Measurements from ENCODE around the gene CALHM4.

CALHM4 gene

DNA sequence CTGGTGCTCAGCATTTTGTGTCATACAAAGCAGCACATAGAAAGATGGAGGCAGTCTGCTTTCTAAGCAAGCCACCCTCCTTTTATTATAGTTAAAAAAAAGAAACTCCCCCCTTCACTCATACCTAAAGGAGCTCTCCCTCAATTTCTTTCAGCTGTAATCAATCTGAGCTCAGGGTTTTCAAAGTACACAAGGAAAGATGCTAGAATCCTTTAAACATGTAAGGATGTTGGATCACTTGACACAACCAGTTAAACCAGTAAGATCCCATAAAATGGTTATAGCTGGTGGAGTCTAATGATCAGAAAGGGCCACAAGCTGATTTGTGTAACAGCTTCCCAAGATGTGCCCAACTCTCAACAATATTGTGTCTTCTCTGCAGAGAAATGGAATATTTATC, at the start of gene CALHM4:
TSS of gene CALHM4 (plus strand) at position 301 of the 400 bp plus-strand sequence. CDS start at position 344, 43 bp downstream.
- DNase-seq (ENCODE audit: low read depth) = no peak
- no peak within 1 kb of the TSS for H3K4me3 ChIP-seq (ENCODE audit: low read depth, low read length)
- TF ChIP-seq CTCF (IDR thresholded peaks at IDR 0.05; ENCODE audit: control insufficient read depth, extremely low read depth, insufficient read depth) = no peak

- DNase-seq (ENCODE audit: low read depth) = no peak
- H3K4me3 ChIP-seq (ENCODE audit: low read depth, low read length) = no peak overlapping the region
- TF ChIP-seq CTCF (IDR thresholded peaks at IDR 0.05; ENCODE audit: control insufficient read depth, extremely low read depth, insufficient read depth) = no peak
Measured at GRCh38 chr6:116507324-116507723, 46.2 kb upstream of the CALHM4 start.

DNA sequence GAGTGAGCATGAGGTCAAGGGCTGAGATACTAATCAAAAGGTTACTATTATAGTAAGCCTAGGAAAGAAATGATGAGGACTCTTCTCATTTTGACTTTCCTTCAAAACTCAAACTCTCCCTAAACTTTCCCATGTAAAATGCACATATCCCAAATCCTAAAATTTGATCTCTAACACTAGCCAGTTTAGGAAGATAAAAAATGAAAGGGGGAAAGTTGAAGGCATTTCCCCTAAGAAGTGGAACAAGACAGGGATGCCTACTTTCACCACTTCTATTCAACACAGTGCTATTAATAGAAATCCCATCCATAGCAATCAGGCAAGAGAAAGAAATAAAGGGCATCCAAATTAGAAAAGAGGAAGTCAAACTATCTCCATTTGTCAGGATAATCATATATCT, 45.0 kb upstream of the CALHM4 start:
- H3K4me3 ChIP-seq (ENCODE audit: low read depth, low read length) = no peak overlapping the region
- DNase-seq (ENCODE audit: low read depth) = no peak
- TF ChIP-seq CTCF (IDR thresholded peaks at IDR 0.05; ENCODE audit: control insufficient read depth, extremely low read depth, insufficient read depth) = no peak

DNA sequence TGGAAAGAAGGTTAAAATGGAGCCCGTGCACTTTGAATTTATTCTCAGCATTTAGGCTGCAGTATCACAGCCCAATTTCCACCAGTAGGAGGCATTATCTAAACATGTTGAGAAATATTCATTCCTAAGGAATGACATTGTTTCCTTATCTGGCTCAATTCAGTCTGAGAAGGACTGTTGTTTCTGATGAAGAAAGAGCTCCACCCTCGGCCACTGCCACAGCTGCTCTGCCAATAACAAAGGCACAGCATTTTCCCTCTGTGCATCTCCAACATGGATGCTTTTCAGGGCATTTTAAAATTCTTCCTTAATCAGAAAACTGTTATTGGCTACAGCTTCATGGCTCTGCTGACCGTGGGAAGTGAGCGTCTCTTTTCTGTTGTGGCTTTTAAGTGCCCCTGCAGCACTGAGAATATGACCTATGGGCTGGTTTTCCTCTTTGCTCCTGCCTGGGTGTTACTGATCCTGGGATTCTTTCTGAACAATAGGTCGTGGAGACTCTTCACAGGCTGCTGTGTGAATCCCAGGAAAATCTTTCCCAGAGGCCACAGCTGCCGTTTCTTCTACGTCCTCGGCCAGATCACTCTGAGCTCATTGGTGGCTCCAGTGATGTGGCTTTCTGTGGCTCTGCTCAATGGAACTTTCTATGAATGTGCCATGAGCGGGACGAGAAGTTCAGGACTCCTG, 42.0 kb upstream of the CALHM4 start, which contains the start of gene CALHM5:
TSS of gene CALHM5 (plus strand) at position 216 of the 687 bp plus-strand sequence. CDS start at position 274, 58 bp downstream.
- no peak for DNase-seq (ENCODE audit: low read depth)
- no peak within 1 kb of the TSS for H3K4me3 ChIP-seq (ENCODE audit: low read depth, low read length)
- peak; percentile 38 for TF ChIP-seq CTCF (IDR thresholded peaks at IDR 0.05; ENCODE audit: control insufficient read depth, extremely low read depth, insufficient read depth)

GRCh38 chr6:116512111-116512559, 41.4 kb upstream of the CALHM4 start:
- TF ChIP-seq CTCF (IDR thresholded peaks at IDR 0.05; ENCODE audit: control insufficient read depth, extremely low read depth, insufficient read depth) = no peak
- DNase-seq (ENCODE audit: low read depth) = no peak
- H3K4me3 ChIP-seq (ENCODE audit: low read depth, low read length) = no peak overlapping the region

DNA sequence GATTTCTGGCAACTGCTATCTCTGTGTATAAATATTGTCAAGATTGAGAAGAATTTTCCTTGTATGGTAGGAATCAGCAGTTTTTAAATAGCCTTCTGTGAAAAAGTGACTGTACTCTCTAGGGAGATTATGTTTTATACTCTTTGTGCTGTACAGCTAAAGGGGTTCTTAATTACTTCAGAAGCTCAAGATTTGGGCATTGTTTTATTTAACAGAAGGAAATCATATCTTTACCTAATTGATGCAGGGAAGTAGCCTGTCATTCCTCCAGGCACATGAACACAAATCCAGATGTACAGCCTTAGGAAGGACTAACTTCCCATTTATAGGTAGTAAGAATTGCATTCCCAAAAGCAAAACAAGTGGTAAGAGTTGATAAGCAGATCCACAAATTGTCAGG, 40.8 kb upstream of the CALHM4 start:
- TF ChIP-seq CTCF (IDR thresholded peaks at IDR 0.05; ENCODE audit: control insufficient read depth, extremely low read depth, insufficient read depth) = no peak
- H3K4me3 ChIP-seq (ENCODE audit: low read depth, low read length) = no peak overlapping the region
- DNase-seq (ENCODE audit: low read depth) = no peak

All from LNCaP clone FGC (cell line).